Pulmonary artery endothelial cell (primary cell): Measurements from ENCODE around the gene OR1S1. TPM values are rescaled to one million over a fixed set of nuclear protein-coding genes. Genes with fewer than 3 reads are reported as not detected.
"Not testable (repeated sequence)": the region's sequence is repeated elsewhere in the genome, so short reads cannot be mapped to it uniquely, and the experiment has no call there.

Experiments used
- DNase-seq: peaks from one replicate; pipeline ENCODE4 v3.0.0-alpha.2; 2011; ENCODE audit warnings: low read depth, low spot score
- total RNA-seq: library from RNA; depleted of rRNA; stranded (reverse); fragments of >200 nt; gene quantifications from 2 replicates; pipeline ENCODE4 v1.2.3, GENCODE V29; 2014

Gene OR1S1
- not detected in 2 replicates for total RNA-seq

- not testable (repeated sequence) for DNase-seq
Observed at GRCh38 chr11:58212420-58212819, at the start of gene OR1S1. OR1S1 (plus strand) TSS chr11:58212720.

- no peak for DNase-seq
Observed at GRCh38 chr11:58164389-58164788, 48.1 kb upstream of the OR1S1 start.

DNA sequence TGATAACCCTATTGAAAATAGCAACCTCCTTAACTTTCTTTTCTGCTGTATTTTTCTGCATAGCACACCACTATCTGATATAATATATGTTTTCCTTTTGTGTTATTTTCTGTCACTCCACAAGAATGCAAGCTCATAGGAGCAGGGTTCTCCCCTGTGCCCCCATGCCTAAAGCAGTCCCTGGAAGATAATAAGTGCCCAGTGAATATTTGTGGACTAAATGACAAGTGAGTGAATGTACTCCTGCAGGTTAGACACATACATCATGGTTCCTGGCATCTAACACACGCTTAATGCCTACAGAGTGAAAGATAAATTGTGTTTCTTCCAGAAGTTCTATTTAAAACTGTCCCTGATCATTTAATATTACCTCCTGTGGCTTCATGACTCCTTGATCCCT is 47.5 kb upstream of the OR1S1 start:
- DNase-seq = no peak

- DNase-seq = no peak
Observed at GRCh38 chr11:58165504-58166106, 46.9 kb upstream of the OR1S1 start.

- no peak for DNase-seq
Observed at GRCh38 chr11:58177409-58178054, 35.0 kb upstream of the OR1S1 start.

GRCh38 chr11:58178444-58178843 is 34.1 kb upstream of the OR1S1 start:
- no peak for DNase-seq

- no peak for DNase-seq
Observed at GRCh38 chr11:58179648-58180047, 32.9 kb upstream of the OR1S1 start.

GRCh38 chr11:58186938-58187337 is 25.6 kb upstream of the OR1S1 start:
- DNase-seq = no peak

GRCh38 chr11:58188770-58189169 is 23.8 kb upstream of the OR1S1 start, which contains the start of gene OR9Q2:
OR9Q2 (plus strand) TSS chr11:58189070; CDS start chr11:58190491, 1,421 bp downstream.
- DNase-seq = no peak

GRCh38 chr11:58192229-58192628 is 20.3 kb upstream of the OR1S1 start:
- DNase-seq = no peak

DNA sequence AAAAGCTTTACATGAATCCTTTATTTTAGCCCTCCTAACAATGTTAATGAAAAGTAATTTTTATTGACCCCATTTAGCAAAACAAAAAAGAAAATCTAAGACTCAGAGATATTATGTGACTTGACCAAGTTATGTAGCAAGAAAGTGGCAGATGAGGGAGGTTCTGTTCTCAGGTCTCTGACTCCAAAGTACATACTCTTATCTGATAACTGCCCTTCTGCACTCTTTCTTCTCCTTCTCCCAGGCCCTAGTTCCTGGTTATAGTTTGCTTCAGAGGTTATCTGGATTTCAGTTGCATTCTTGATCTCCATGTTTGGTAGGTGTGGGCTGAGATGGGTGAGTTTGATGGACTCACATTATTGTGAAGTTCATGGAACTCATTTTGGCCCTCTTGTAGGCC is 19.1 kb upstream of the OR1S1 start:
- DNase-seq = no peak

- DNase-seq = no peak
Observed at GRCh38 chr11:58195939-58196338, 16.6 kb upstream of the OR1S1 start.

GRCh38 chr11:58199271-58199670 is 13.2 kb upstream of the OR1S1 start:
- DNase-seq = no peak

- DNase-seq = no peak
Observed at GRCh38 chr11:58204042-58204441, 8.5 kb upstream of the OR1S1 start, which contains the start of gene OR1S2. OR1S2 (minus strand) TSS chr11:58204142; CDS start chr11:58204142, 0 bp downstream.

DNA sequence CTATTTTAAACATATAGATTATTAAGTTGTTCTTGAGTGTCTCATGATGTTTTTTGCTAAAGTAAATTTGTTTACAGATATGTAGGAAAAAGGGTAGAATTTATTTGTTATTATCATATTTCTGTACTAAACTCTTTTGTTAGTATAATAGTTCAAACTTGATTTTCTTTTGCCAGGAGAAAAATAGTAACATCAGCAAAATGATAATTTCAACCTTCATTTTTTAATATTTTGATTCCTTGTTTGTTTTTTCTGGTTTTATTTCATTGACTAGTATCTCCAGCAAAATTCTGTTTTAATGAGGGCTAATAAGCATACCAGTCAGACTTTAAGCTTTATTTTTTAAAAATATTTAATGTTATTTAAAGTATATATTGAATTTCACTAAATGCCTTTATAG is 4.0 kb downstream of the OR1S1 start:
- DNase-seq = no peak

DNA sequence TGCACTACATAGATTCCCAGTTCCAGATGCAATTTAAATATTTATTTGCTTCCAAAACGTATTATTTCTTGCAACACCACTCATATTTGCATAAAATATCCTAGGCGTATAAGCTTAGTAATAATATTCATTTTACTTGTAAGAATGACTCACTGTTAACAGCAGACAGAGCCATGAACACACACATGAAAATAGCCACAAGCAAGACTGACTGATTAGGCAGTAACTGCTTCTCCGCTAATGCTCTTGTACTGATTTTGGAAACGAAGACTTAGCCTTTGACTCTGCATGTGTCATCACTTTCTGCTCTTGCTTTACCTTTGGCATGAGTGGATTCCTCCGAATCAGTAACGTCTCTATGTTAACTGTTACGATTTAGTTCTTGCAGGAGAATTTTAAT is 10.2 kb downstream of the OR1S1 start:
- DNase-seq = no peak

- no peak for DNase-seq
Observed at GRCh38 chr11:58227956-58228615, 15.6 kb downstream of the OR1S1 start.

- DNase-seq = no peak
Observed at GRCh38 chr11:58243954-58244353, 31.4 kb downstream of the OR1S1 start.

- DNase-seq = no peak
Observed at GRCh38 chr11:58254936-58255335, 42.4 kb downstream of the OR1S1 start.

- DNase-seq = no peak
Observed at GRCh38 chr11:58259983-58260382, 47.5 kb downstream of the OR1S1 start.
